ENCODE data around the gene NDUFB11. TPM values are rescaled to one million over a fixed set of nuclear protein-coding genes. Genes with fewer than 3 reads are reported as not detected.

The NDUFB11 gene
- total RNA-seq, 1 donor from 2014 or later = 99.4 TPM

- intact Hi-C loops (cut with micrococcal nuclease) = no loop called here
Measured at GRCh38 chrX:47175588-47175980, 31.1 kb upstream of the NDUFB11 start.

GRCh38 chrX:47174846-47175587 is 30.5 kb upstream of the NDUFB11 start:
- intact Hi-C loops (cut with micrococcal nuclease) = no loop called here

DNA sequence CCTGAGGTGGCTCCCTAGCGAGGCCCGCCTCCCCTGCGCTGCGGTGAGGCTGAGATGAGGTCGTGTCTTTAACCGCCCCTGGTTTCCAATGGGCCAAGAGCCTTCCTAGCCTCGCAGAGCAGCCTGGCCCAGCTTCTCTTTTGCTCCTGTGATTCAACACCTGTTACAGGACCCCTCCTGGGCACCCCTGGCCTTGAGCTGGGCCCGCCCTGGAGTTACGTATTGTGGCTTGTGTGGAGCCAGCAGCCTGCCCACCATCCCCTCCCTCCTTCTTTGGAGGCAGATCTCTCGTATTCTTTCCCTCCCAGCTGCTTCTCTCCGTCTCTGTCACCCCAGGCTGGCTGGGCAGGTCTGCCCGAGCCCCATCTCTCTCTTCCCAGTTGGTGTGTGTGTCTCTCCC is 29.9 kb upstream of the NDUFB11 start:
- intact Hi-C loops (cut with micrococcal nuclease) = no loop called here

- intact Hi-C loops (cut with micrococcal nuclease) = no loop called here
Measured at GRCh38 chrX:47172971-47173792, 28.7 kb upstream of the NDUFB11 start.

- intact Hi-C loops (cut with micrococcal nuclease) = no loop called here
Measured at GRCh38 chrX:47172549-47172948, 28.0 kb upstream of the NDUFB11 start.

DNA sequence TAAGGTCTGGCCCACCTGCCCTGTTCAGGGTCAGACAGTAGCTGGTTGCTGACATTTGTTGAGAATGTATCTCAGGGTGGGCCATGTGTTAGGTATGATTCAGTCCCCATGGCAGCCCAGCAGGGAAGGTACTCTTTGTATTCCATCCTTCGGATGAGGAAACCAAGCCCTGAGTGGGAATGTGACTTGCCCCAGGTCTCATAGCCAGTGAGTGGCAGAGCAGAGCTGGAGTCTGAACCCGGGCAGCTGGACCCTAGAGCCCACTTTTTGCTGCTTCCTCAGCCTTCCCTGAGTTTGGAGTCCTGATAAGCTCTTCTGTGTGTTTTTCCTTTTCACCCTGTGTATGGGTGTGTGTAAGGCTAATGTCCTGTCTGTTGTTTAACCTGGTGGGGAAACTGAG is 27.5 kb upstream of the NDUFB11 start:
- intact Hi-C loops (cut with micrococcal nuclease) = no loop called here

DNA sequence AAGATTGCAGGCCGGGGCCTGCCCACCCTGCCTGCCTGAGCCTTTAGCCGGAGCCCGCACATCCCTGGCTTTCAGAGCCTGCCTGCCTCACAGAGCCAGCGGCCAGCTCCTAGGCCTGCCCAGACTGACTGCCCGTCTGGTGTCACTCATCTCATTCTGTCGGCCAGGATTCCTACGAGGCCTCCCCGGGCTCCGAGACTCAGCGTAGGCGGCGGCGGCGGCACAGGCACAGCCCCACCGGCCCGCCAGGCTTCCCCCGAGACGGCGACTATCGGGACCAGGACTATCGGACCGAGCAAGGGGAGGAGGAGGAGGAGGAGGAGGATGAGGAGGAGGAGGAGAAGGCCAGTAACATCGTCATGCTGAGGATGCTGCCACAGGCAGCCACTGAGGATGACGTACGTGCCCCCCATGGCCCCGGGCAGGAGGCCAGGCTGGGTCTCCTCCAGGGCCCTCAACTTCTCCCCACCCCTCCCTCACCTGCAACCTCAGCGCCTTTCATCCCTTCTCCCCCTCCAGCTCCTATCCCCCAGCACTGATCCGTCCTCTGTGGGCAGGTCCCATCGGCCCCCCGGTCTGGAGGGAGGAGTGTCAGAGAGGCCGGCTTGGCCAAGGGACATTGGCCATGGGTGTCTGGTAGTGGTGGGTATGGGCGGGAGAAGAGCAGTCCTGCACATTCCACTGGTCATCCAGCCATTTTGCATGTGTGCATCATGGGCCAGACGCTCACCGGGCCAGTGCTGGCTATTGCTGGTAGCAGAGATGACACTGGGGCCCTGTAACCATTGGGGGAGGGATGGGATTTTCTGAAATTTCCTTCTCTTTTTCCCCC is 26.6 kb upstream of the NDUFB11 start:
- intact Hi-C loops (cut with micrococcal nuclease) = no loop called here

DNA sequence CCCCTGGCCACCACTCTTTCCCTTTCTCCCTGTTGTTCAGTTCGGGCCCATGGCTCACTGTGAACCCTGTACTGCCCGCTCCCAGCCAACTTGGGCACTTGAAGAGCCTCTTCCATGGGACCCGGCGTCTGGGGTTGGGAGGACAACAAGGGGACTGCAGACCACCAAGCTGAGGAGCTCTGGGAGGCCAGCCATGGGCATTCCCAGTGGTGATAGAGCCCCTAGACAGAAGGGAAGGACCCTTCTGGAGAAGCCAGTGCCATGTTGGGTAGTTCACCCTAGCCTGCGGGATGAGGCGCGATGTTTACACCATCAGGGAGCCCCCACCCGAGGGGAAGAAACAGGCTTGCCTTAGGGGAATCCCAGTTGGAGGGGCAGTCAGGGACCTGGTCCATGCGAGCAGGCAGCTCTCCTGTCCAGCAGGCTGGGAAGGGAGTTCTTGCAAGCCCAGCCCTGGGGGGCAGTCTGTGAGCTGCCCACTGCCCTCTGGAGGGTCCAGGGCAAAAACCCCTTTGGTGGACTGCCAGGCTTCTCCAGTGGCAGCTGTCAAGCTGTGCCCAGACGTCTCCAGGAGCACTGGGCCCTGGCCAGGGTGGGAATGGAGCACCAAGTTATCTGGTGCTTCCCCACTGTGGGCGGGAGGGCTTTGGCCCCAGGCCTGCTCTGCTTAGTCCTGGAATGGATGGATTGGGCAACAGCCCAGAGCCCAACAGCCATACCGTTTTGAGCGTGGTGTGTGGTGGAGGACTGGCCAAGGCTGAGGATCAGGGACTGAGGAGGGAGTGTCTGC is 25.4 kb upstream of the NDUFB11 start:
- intact Hi-C loops (cut with micrococcal nuclease) = no loop called here

DNA sequence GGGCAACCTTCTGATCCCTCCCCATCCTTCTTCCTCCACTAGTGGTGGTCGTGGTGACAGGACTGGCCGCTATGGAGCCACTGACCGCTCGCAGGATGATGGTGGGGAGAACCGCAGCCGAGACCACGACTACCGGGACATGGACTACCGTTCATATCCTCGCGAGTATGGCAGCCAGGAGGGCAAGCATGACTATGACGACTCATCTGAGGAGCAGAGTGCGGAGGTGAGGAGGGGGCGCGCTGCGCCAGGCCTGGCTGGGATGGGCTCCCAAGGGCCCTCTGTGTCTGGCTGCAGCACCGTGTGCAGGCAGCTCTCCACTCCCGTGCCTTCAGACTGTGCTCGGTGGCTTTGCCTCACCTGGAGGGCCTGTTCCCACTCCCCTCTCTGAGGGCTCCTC is 24.8 kb upstream of the NDUFB11 start:
- intact Hi-C loops (cut with micrococcal nuclease) = no loop called here

- intact Hi-C loops (cut with micrococcal nuclease) = no loop called here
Measured at GRCh38 chrX:47168495-47169073, 24.1 kb upstream of the NDUFB11 start.

DNA sequence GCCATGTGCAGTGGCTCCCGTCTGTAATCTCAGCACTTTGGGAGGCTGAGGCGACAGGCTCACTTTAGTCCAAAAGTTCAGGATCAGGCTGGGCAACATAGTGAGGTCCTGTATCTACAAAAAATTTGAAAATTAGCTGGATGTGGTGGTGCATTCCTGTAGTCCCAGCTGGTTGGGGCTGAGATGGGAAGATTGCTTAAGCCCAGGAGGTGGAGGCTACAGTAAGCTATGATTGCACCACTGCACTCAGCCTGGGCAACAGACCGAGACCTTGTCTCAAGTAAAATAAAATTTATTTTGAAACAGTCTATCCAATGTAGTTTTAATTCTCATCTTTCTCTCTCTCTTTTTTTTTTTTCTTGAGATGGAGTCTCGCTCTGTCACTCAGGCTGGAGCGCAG is 21.6 kb upstream of the NDUFB11 start:
- intact Hi-C loops (cut with micrococcal nuclease) = no loop called here

DNA sequence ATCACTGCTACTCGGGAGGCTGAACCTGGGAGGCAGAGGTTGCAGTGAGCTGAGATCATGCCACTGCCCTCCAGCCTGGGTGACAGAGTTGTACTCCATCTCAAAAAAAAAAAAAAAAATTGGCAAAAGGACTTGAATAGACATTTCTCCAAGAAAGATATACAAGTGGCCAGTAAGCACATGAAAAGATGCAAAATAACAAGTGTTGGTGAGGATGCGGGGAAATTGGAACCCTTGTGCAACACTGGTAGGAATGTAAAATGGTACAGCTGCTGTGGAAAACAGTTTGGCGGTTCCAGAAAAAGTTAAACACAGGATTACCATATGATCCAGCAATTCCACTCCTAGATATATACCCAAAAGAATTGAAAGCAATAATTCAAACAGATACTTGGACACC is 19.9 kb upstream of the NDUFB11 start:
- intact Hi-C loops (cut with micrococcal nuclease) = no loop called here

GRCh38 chrX:47162927-47163583 is 18.6 kb upstream of the NDUFB11 start:
- intact Hi-C loops (cut with micrococcal nuclease) = no loop called here

DNA sequence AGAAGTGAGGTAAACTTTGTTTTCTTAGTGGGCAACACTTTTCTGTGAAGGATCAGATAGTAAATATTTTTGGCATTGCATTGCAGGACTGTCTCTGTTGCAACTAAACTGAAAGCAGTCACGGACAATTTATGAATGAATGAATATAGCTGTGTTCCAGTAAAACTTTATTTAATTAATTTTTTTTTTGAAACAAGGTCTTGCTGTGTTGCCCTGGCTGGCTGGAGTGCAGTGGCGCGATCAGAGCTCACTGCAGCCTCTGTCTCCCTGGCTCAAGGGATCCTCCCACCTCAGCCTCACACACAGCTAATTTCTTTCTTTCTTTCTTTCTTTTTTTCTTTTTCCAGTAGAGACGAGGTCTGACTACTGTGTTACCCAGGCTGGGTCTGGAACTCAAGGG is 16.3 kb upstream of the NDUFB11 start:
- intact Hi-C loops (cut with micrococcal nuclease) = no loop called here

GRCh38 chrX:47158781-47159180 is 14.3 kb upstream of the NDUFB11 start:
- intact Hi-C loops (cut with micrococcal nuclease) = no loop called here

GRCh38 chrX:47158131-47158530 is 13.6 kb upstream of the NDUFB11 start:
- intact Hi-C loops (cut with micrococcal nuclease) = no loop called here

GRCh38 chrX:47156611-47157520 is 12.4 kb upstream of the NDUFB11 start:
- intact Hi-C loops (cut with micrococcal nuclease) = no loop called here

- intact Hi-C loops (cut with micrococcal nuclease) = no loop called here
Measured at GRCh38 chrX:47151435-47151834, 6.9 kb upstream of the NDUFB11 start.

DNA sequence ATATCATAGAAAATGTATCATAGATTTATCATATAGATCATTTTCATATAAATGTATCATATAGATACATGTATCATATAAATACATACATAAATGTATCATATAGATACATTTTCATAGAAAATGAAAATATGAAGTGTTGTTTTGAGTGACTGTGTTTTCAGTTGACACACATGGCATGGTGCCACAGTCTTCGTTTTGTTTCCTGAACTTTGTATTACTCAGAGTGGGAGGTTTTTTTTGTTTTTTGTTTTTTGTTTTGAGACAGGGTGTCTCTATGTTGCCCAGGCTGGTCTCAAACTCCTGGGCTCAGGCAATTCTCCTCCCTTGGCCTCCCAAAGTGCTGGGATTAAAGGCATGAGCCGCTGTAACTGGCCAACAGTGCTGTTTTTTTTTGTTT is 4.4 kb upstream of the NDUFB11 start:
- intact Hi-C loops (cut with micrococcal nuclease) = loop anchor here (5.0 kb wide), 1 partner anchor 233 kb away; no protein-coding TSS in a partner anchor

All from T-helper 1 cell treated with Interleukin-12 subunit alpha and Interleukin-12 subunit beta and Interleukin-4 antibody, amounts not matched to agents 30 ng/mL and 1 ng/mL, for 36 hours (primary cell).